ENCODE measurements around the gene STAC.
"Not testable (repeated sequence)": the region's sequence is repeated elsewhere in the genome, so short reads cannot be mapped to it uniquely, and the experiment has no call there.

Gene STAC

GRCh38 chr3:36472045-36472444 lies 91.7 kb downstream of the STAC start:
- H3K27me3 ChIP-seq (ENCODE audit: control insufficient read depth in 2 of 2, insufficient read depth in 2 of 2, low read length in 2 of 2); H3K9ac ChIP-seq (ENCODE audit: low read depth in 1 of 2, low read length in 2 of 2); H3K9me3 ChIP-seq (ENCODE audit: control insufficient read depth in 2 of 2, low read length in 2 of 2); H3K36me3 ChIP-seq (ENCODE audit: control insufficient read depth in 2 of 2, insufficient read depth in 2 of 2, low read length in 2 of 2); H3K4me3 ChIP-seq (ENCODE audit: low read length in 2 of 2); H3K4me1 ChIP-seq (ENCODE audit: control insufficient read depth in 2 of 2, insufficient read depth in 2 of 2, low read length in 2 of 2); H3K27ac ChIP-seq (ENCODE audit: low read depth in 2 of 2, low read length in 2 of 2): not testable (repeated sequence)

GRCh38 chr3:36475558-36475957 lies 95.3 kb downstream of the STAC start:
- Histone ChIP-seq H3K4me1 (ENCODE audit: control insufficient read depth in 2 of 2, insufficient read depth in 2 of 2, low read length in 2 of 2) (no peaks in the 10 kb centered on the region), H3K4me3 (ENCODE audit: low read length in 2 of 2) (no peak overlapping the region)

GRCh38 chr3:36476286-36476942 lies 96.1 kb downstream of the STAC start:
- Histone ChIP-seq H3K9me3 (ENCODE audit: control insufficient read depth in 2 of 2, low read length in 2 of 2) (no peaks in the 10 kb centered on the region), H3K4me1 (ENCODE audit: control insufficient read depth in 2 of 2, insufficient read depth in 2 of 2, low read length in 2 of 2) (no peaks in the 10 kb centered on the region), H3K27ac (ENCODE audit: low read depth in 2 of 2, low read length in 2 of 2) (no peak overlapping the region), H3K9ac (ENCODE audit: low read depth in 1 of 2, low read length in 2 of 2) (no peak overlapping the region), H3K4me3 (ENCODE audit: low read length in 2 of 2) (no peak overlapping the region), H3K27me3 (ENCODE audit: control insufficient read depth in 2 of 2, insufficient read depth in 2 of 2, low read length in 2 of 2) (no peaks in the 10 kb centered on the region), H3K36me3 (ENCODE audit: control insufficient read depth in 2 of 2, insufficient read depth in 2 of 2, low read length in 2 of 2) (no peaks in the 10 kb centered on the region)

More at GRCh38 chr3:36475558-36475957, 95.3 kb downstream of the STAC start:
- Histone ChIP-seq H3K27ac (ENCODE audit: low read depth in 2 of 2, low read length in 2 of 2) (no peak overlapping the region), H3K9ac (ENCODE audit: low read depth in 1 of 2, low read length in 2 of 2) (no peak overlapping the region), H3K27me3 (ENCODE audit: control insufficient read depth in 2 of 2, insufficient read depth in 2 of 2, low read length in 2 of 2) (no peaks in the 10 kb centered on the region), H3K36me3 (ENCODE audit: control insufficient read depth in 2 of 2, insufficient read depth in 2 of 2, low read length in 2 of 2) (no peaks in the 10 kb centered on the region), H3K9me3 (ENCODE audit: control insufficient read depth in 2 of 2, low read length in 2 of 2) (no peaks in the 10 kb centered on the region)

GRCh38 chr3:36477655-36478054 lies 97.4 kb downstream of the STAC start:
- H3K4me1 ChIP-seq (ENCODE audit: control insufficient read depth in 2 of 2, insufficient read depth in 2 of 2, low read length in 2 of 2), result no peaks in the 10 kb centered on the region
- no peak overlapping the region for H3K27ac ChIP-seq (ENCODE audit: low read depth in 2 of 2, low read length in 2 of 2)
- H3K9me3 ChIP-seq (ENCODE audit: control insufficient read depth in 2 of 2, low read length in 2 of 2), result no peaks in the 10 kb centered on the region
- H3K4me3 ChIP-seq (ENCODE audit: low read length in 2 of 2), result no peak overlapping the region
- H3K27me3 ChIP-seq (ENCODE audit: control insufficient read depth in 2 of 2, insufficient read depth in 2 of 2, low read length in 2 of 2), result no peaks in the 10 kb centered on the region
- no peak overlapping the region for H3K9ac ChIP-seq (ENCODE audit: low read depth in 1 of 2, low read length in 2 of 2)
- no peaks in the 10 kb centered on the region for H3K36me3 ChIP-seq (ENCODE audit: control insufficient read depth in 2 of 2, insufficient read depth in 2 of 2, low read length in 2 of 2)

GRCh38 chr3:36480911-36481648 lies 100.8 kb downstream of the STAC start:
- Histone ChIP-seq H3K9me3 (ENCODE audit: control insufficient read depth in 2 of 2, low read length in 2 of 2) (no peaks in the 10 kb centered on the region), H3K27ac (ENCODE audit: low read depth in 2 of 2, low read length in 2 of 2) (no peak overlapping the region), H3K9ac (ENCODE audit: low read depth in 1 of 2, low read length in 2 of 2) (no peak overlapping the region), H3K36me3 (ENCODE audit: control insufficient read depth in 2 of 2, insufficient read depth in 2 of 2, low read length in 2 of 2) (no peaks in the 10 kb centered on the region), H3K27me3 (ENCODE audit: control insufficient read depth in 2 of 2, insufficient read depth in 2 of 2, low read length in 2 of 2) (no peaks in the 10 kb centered on the region), H3K4me3 (ENCODE audit: low read length in 2 of 2) (no peak overlapping the region), H3K4me1 (ENCODE audit: control insufficient read depth in 2 of 2, insufficient read depth in 2 of 2, low read length in 2 of 2) (no peaks in the 10 kb centered on the region)

- Histone ChIP-seq H3K9me3 (ENCODE audit: control insufficient read depth in 2 of 2, low read length in 2 of 2) (no peaks in the 10 kb centered on the region), H3K9ac (ENCODE audit: low read depth in 1 of 2, low read length in 2 of 2) (no peak overlapping the region), H3K27ac (ENCODE audit: low read depth in 2 of 2, low read length in 2 of 2) (no peak overlapping the region), H3K4me3 (ENCODE audit: low read length in 2 of 2) (no peak overlapping the region), H3K36me3 (ENCODE audit: control insufficient read depth in 2 of 2, insufficient read depth in 2 of 2, low read length in 2 of 2) (no peaks in the 10 kb centered on the region), H3K4me1 (ENCODE audit: control insufficient read depth in 2 of 2, insufficient read depth in 2 of 2, low read length in 2 of 2) (no peaks in the 10 kb centered on the region), H3K27me3 (ENCODE audit: control insufficient read depth in 2 of 2, insufficient read depth in 2 of 2, low read length in 2 of 2) (no peaks in the 10 kb centered on the region)
Observed at GRCh38 chr3:36482256-36482655, 102.0 kb downstream of the STAC start.

GRCh38 chr3:36482880-36483279 lies 102.6 kb downstream of the STAC start:
- Histone ChIP-seq H3K4me3 (ENCODE audit: low read length in 2 of 2) (no peak overlapping the region), H3K36me3 (ENCODE audit: control insufficient read depth in 2 of 2, insufficient read depth in 2 of 2, low read length in 2 of 2) (no peaks in the 10 kb centered on the region), H3K27ac (ENCODE audit: low read depth in 2 of 2, low read length in 2 of 2) (no peak overlapping the region), H3K4me1 (ENCODE audit: control insufficient read depth in 2 of 2, insufficient read depth in 2 of 2, low read length in 2 of 2) (no peaks in the 10 kb centered on the region), H3K9ac (ENCODE audit: low read depth in 1 of 2, low read length in 2 of 2) (no peak overlapping the region), H3K9me3 (ENCODE audit: control insufficient read depth in 2 of 2, low read length in 2 of 2) (no peaks in the 10 kb centered on the region), H3K27me3 (ENCODE audit: control insufficient read depth in 2 of 2, insufficient read depth in 2 of 2, low read length in 2 of 2) (no peaks in the 10 kb centered on the region)

- no peaks in the 10 kb centered on the region for H3K9me3 ChIP-seq (ENCODE audit: control insufficient read depth in 2 of 2, low read length in 2 of 2)
- no peak overlapping the region for H3K27ac ChIP-seq (ENCODE audit: low read depth in 2 of 2, low read length in 2 of 2)
- H3K36me3 ChIP-seq (ENCODE audit: control insufficient read depth in 2 of 2, insufficient read depth in 2 of 2, low read length in 2 of 2), result no peaks in the 10 kb centered on the region
- no peaks in the 10 kb centered on the region for H3K27me3 ChIP-seq (ENCODE audit: control insufficient read depth in 2 of 2, insufficient read depth in 2 of 2, low read length in 2 of 2)
- H3K9ac ChIP-seq (ENCODE audit: low read depth in 1 of 2, low read length in 2 of 2), result no peak overlapping the region
- no peak overlapping the region for H3K4me3 ChIP-seq (ENCODE audit: low read length in 2 of 2)
- H3K4me1 ChIP-seq (ENCODE audit: control insufficient read depth in 2 of 2, insufficient read depth in 2 of 2, low read length in 2 of 2), result no peaks in the 10 kb centered on the region
Observed at GRCh38 chr3:36483709-36484108, 103.4 kb downstream of the STAC start.

- no peak overlapping the region for H3K27ac ChIP-seq (ENCODE audit: low read depth in 2 of 2, low read length in 2 of 2)
- no peaks in the 10 kb centered on the region for H3K36me3 ChIP-seq (ENCODE audit: control insufficient read depth in 2 of 2, insufficient read depth in 2 of 2, low read length in 2 of 2)
- no peaks in the 10 kb centered on the region for H3K9me3 ChIP-seq (ENCODE audit: control insufficient read depth in 2 of 2, low read length in 2 of 2)
Observed at GRCh38 chr3:36484386-36484785, 104.1 kb downstream of the STAC start.

GRCh38 chr3:36486009-36486795 lies 105.9 kb downstream of the STAC start:
- Histone ChIP-seq H3K27ac (ENCODE audit: low read depth in 2 of 2, low read length in 2 of 2) (no peak overlapping the region), H3K9ac (ENCODE audit: low read depth in 1 of 2, low read length in 2 of 2) (no peak overlapping the region), H3K4me3 (ENCODE audit: low read length in 2 of 2) (no peak overlapping the region), H3K27me3 (ENCODE audit: control insufficient read depth in 2 of 2, insufficient read depth in 2 of 2, low read length in 2 of 2) (no peaks in the 10 kb centered on the region), H3K4me1 (ENCODE audit: control insufficient read depth in 2 of 2, insufficient read depth in 2 of 2, low read length in 2 of 2) (no peaks in the 10 kb centered on the region), H3K36me3 (ENCODE audit: control insufficient read depth in 2 of 2, insufficient read depth in 2 of 2, low read length in 2 of 2) (no peaks in the 10 kb centered on the region), H3K9me3 (ENCODE audit: control insufficient read depth in 2 of 2, low read length in 2 of 2) (no peaks in the 10 kb centered on the region)

More at GRCh38 chr3:36484386-36484785, 104.1 kb downstream of the STAC start:
- no peaks in the 10 kb centered on the region for H3K27me3 ChIP-seq (ENCODE audit: control insufficient read depth in 2 of 2, insufficient read depth in 2 of 2, low read length in 2 of 2)
- no peak overlapping the region for H3K4me3 ChIP-seq (ENCODE audit: low read length in 2 of 2)
- H3K4me1 ChIP-seq (ENCODE audit: control insufficient read depth in 2 of 2, insufficient read depth in 2 of 2, low read length in 2 of 2), result no peaks in the 10 kb centered on the region
- H3K9ac ChIP-seq (ENCODE audit: low read depth in 1 of 2, low read length in 2 of 2), result no peak overlapping the region

All from mucosa of rectum (tissue), 2 donors.